PC-9 (cell line): ENCODE data around the gene PLIN1. TPM values are rescaled to one million over a fixed set of nuclear protein-coding genes. Genes with fewer than 3 reads are reported as not detected.

ENCODE experiments used
- BruUV-seq: library from RNA; stranded (reverse); fragments of 400-500 nt; replicated peaks from 2 replicates; lab custom pipeline; 2021; lab: Mats Ljungman, UMichigan
- CTCF ChIA-PET: fragments of 300-600 bp; sonication (Branson Sonifier 250); formaldehyde crosslinking; loops from one replicate; lab custom pipeline; 2022; ENCODE audit warnings: antibody characterized with exemption; lab: Charles Lee
- POLR2A ChIA-PET: fragments of 300-600 bp; sonication (Branson Sonifier 250); formaldehyde crosslinking; loops from one replicate; lab custom pipeline; 2022; ENCODE audit warnings: antibody characterized with exemption; ENCODE audit not compliant: unreplicated experiment; lab: Charles Lee
- DNase-seq, 2 experiments: peaks; one replicate each; pipeline versions ENCODE4 v3.0.0 to v3.0.0-alpha.2; 2015 to 2022; ENCODE audit warnings: mixed read lengths in 1 of 2
- H2AFZ ChIP-seq: fragments of 200-600 bp; sonication (generic); 2 replicates; pipeline ENCODE4 v1.8.1; 2017; ENCODE audit warnings: antibody characterized with exemption
- H3F3A ChIP-seq: fragments of 200-600 bp; sonication (generic); 2 replicates; pipeline ENCODE4 v1.8.1; 2017; ENCODE audit warnings: antibody characterized with exemption, mild to moderate bottlenecking, low read depth; ENCODE audit not compliant: insufficient read depth
- H3K27ac ChIP-seq: fragments of 200-600 bp; sonication (generic); 2 replicates; pipeline ENCODE4 v1.6.1; 2016; ENCODE audit warnings: mixed run types
- H3K27me3 ChIP-seq: fragments of 200-600 bp; sonication (generic); 2 replicates; pipeline ENCODE4 v1.6.1; 2016; ENCODE audit warnings: low read depth, mixed run types; ENCODE audit not compliant: insufficient read depth
- H3K36me3 ChIP-seq: fragments of 200-600 bp; sonication (generic); 2 replicates; pipeline ENCODE4 v1.6.1; 2016; ENCODE audit warnings: low read depth, mixed run types
- H3K4me1 ChIP-seq: fragments of 200-600 bp; sonication (generic); replicated peaks from 2 replicates; pipeline ENCODE4 v1.6.1; 2016; ENCODE audit warnings: mixed run types; ENCODE audit not compliant: insufficient read depth
- H3K4me2 ChIP-seq: fragments of 200-600 bp; sonication (generic); 2 replicates; pipeline ENCODE4 v1.6.1; 2017; ENCODE audit warnings: mixed run types
- H3K4me3 ChIP-seq: fragments of 200-600 bp; sonication (generic); 2 replicates; pipeline ENCODE4 v1.6.1; 2016; ENCODE audit warnings: mixed run types
- H3K79me2 ChIP-seq: fragments of 200-600 bp; sonication (generic); 2 replicates; pipeline ENCODE4 v1.6.1; 2017; ENCODE audit warnings: low read depth, mixed run types
- H3K9me2 ChIP-seq: fragments of 200-600 bp; sonication (generic); 2 replicates; pipeline ENCODE4 v1.8.1; 2017; ENCODE audit warnings: mild to moderate bottlenecking; ENCODE audit not compliant: insufficient read depth
- H3K9me3 ChIP-seq: fragments of 200-600 bp; sonication (generic); 2 replicates; pipeline ENCODE4 v1.8.1; 2016; ENCODE audit warnings: low read depth; ENCODE audit not compliant: insufficient read depth
- H4K20me1 ChIP-seq: fragments of 200-600 bp; sonication (generic); 2 replicates; pipeline ENCODE4 v1.8.1; 2017; ENCODE audit not compliant: insufficient read depth
- EZH2 ChIP-seq: fragments of 200-600 bp; sonication (generic); IDR thresholded peaks from 2 replicates; pipeline ENCODE4 v1.8.0; 2017; ENCODE audit warnings: antibody characterized with exemption, low read depth
- intact Hi-C: fragments of 100-400 bp; cut with micrococcal nuclease; formaldehyde crosslinking; loops from one replicate; pipeline ENCODE4 v1.10.0; 2022; ENCODE audit not compliant: unreplicated experiment
- total RNA-seq: library from RNA; stranded (reverse); gene quantifications from 2 replicates; pipeline ENCODE4 v1.2.3, GENCODE V29; 2021
- TF ChIP-seq, protein P1 (sequence below): fragments of 200-600 bp; sonication (generic); conservative IDR thresholded peaks from 2 replicates; pipeline ENCODE4 v1.6.1; 2017; ENCODE audit warnings: mixed run types, antibody characterized with exemption, mild to moderate bottlenecking, moderate library complexity

Gene PLIN1
- total RNA-seq, 1 experiment from 2014 or later, result 1.0 TPM

DNA sequence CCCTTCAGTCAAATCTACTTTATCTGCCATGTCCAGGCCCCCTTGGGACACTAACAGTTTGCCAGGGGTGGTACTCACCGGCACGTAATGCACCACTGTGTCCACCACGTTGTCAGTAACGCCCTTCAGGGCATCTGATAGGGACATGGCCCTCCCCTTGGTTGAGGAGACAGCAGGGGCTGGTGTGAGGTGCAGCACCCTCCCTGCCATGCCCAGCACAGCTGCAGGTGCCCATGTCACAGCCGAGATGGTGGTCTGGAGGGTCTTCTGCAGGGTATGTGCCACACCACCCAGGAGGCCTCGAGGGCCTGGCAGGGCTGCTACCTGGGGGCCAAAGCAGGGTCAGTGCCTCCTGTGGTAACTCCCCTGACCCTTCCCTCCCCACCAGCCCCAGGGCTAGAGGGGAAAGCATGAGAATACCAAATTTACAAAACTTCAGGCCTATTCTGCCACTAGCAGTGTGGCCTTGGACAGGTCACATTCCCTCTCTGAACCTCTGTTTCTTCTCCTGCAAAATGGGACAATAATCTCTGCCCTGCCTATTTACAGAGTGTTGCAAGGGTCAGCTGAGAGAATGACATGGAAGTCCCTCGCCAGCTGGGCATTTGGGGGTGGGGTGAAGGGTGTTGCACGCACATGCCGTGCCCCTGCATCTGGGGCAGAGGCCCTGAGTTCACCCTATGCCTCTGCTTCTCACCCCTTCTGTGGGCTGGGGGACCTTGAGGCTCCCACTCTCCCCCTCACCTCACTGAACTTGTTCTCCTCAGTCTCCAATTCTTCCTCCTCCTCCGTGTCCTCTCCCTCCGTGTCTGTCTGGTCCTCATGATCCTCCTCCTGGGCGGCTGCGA lies 12.1 kb downstream of the PLIN1 start:
- no peak overlapping the region for H3K4me2 ChIP-seq
- H3K27me3 ChIP-seq, result no peaks in the 10 kb centered on the region
- intact Hi-C loops, result no loop called here
- CTCF ChIA-PET, result no interaction called here
- no peak overlapping the region for H3K27ac ChIP-seq
- no peak for DNase-seq
- H2AFZ ChIP-seq, result no peak overlapping the region
- no peaks in the 10 kb centered on the region for H3K9me2 ChIP-seq
- peaks cover 16% of the 10 kb centered on the region for H3F3A ChIP-seq
- no peaks in the 10 kb centered on the region for H3K36me3 ChIP-seq
- no peaks in the 10 kb centered on the region for H4K20me1 ChIP-seq
- H3K9me3 ChIP-seq, result no peaks in the 10 kb centered on the region
- POLR2A ChIA-PET, result no interaction called here
- H3K4me1 ChIP-seq, result peaks cover 12% of the 10 kb centered on the region
- no peak for TF ChIP-seq EZH2
- TF ChIP-seq, protein P1, sequence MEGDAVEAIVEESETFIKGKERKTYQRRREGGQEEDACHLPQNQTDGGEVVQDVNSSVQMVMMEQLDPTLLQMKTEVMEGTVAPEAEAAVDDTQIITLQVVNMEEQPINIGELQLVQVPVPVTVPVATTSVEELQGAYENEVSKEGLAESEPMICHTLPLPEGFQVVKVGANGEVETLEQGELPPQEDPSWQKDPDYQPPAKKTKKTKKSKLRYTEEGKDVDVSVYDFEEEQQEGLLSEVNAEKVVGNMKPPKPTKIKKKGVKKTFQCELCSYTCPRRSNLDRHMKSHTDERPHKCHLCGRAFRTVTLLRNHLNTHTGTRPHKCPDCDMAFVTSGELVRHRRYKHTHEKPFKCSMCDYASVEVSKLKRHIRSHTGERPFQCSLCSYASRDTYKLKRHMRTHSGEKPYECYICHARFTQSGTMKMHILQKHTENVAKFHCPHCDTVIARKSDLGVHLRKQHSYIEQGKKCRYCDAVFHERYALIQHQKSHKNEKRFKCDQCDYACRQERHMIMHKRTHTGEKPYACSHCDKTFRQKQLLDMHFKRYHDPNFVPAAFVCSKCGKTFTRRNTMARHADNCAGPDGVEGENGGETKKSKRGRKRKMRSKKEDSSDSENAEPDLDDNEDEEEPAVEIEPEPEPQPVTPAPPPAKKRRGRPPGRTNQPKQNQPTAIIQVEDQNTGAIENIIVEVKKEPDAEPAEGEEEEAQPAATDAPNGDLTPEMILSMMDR, result no peak
- BruUV-seq, result no TSS peak
- no peak overlapping the region for H3K4me3 ChIP-seq
- H3K79me2 ChIP-seq, result peaks cover 2% of the 10 kb centered on the region

DNA sequence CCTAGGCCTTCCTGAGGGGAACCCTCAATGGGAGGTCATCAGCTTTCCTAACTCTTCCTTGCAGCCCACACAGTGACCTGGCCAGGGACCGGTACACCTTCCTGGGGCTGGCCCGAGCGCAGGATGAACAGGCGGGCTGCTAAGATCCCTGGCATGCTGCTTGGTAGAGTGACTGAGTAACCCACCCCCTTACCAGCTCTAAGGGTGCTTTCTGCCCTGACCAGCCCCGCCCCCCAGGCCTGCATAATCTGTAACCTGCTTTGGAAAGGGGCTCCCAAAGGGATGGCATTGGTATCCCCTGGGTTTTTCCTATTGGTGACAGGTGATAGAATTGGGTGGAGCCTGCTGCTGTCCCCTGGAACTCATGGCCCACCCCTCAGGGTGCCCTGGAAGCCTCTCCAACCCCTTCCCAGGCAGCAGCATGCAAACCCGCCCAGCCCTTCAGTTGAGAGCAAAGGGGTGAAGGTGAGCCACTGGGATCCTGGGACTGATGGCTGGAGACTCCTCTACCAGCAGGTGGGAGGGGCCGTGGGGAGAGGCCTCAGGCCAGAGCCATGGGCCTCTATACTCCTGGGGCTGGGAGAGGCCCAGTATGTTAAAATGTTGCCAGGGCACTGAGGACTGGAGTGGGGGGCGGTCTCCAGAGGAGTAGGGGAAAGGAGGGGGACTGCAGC lies 12.8 kb downstream of the PLIN1 start:
- Histone ChIP-seq H3K4me2 (peak overlapping the region; percentile 54; the same call in 1 of the 2 replicates), H3K36me3 (no peaks in the 10 kb centered on the region), H3K27ac (no peak overlapping the region), H3K9me3 (no peaks in the 10 kb centered on the region), H3K4me3 (no peak overlapping the region), H3K27me3 (no peaks in the 10 kb centered on the region), H3F3A (peaks cover 17% of the 10 kb centered on the region), H3K4me1 (peaks cover 20% of the 10 kb centered on the region), H3K9me2 (no peaks in the 10 kb centered on the region), H3K79me2 (peaks cover 8% of the 10 kb centered on the region), H2AFZ (0 out of 2 replicates have a peak overlapping the region, but pooled peaks have one; percentile 58), H4K20me1 (no peaks in the 10 kb centered on the region)
- TF ChIP-seq, protein P1, result no peak
- TF ChIP-seq EZH2, result no peak
- intact Hi-C loops, result no loop called here
- no peak for DNase-seq
- CTCF ChIA-PET, result no interaction called here
- no TSS peak for BruUV-seq
- POLR2A ChIA-PET, result no interaction called here

DNA sequence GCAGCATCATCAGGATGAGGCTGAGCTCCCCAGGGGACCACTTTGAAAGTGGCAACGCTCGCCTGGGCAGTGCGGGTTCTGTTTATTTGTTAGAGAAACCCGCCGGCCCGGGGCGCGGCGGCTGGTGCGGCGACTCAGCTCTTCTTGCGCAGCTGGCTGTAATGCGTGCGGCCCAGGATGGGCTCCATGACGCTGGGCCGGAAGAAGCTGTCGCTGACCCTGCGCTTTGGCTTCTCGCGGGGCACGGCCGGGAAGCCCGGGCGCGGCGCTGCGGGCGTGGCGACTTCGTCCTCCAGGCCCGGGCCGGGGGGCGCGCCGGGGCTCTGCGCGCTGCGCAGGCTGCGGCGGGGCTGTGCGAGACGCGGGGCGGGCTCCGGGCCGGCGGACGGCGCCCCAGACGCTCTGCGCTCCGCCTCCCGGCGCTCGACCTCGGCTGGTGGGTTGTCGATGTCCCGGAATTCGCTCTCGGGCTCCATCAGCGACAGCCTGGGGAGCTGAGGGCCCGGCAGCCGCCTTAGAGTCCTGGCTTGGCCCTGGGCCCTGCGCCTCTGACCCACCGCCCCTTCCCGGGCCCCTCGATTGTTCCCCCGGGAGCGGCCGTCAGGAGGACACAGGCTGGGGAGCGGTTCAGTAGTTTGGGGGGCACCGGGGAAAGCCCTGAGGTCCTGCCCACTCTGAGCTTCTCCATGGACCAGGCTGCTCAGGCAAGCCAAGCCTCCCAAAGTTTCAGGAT lies 13.6 kb downstream of the PLIN1 start:
- TF ChIP-seq EZH2, result no peak
- TF ChIP-seq, protein P1, result no peak
- intact Hi-C loops, result no loop called here
- no peaks in the 10 kb centered on the region for H3K9me3 ChIP-seq
- 0 out of 2 replicates have a peak overlapping the region, but pooled peaks have one; percentile 58 for H2AFZ ChIP-seq
- peaks cover 26% of the 10 kb centered on the region for H3K4me1 ChIP-seq
- ChIA-PET POLR2A (no interaction called here), CTCF (interaction anchor here (0.6 to 0.7 kb wide), 3 partner anchors 306 to 870 kb away, joined by 3 read pairs; no protein-coding TSS in a partner anchor)
- H3K4me3 ChIP-seq, result peak overlapping the region; percentile 35; the same call in 1 of the 2 replicates
- H3K9me2 ChIP-seq, result no peaks in the 10 kb centered on the region
- peaks cover 8% of the 10 kb centered on the region for H3K79me2 ChIP-seq
- peaks cover 17% of the 10 kb centered on the region for H3F3A ChIP-seq
- no TSS peak for BruUV-seq
- H3K27me3 ChIP-seq, result no peaks in the 10 kb centered on the region
- no peaks in the 10 kb centered on the region for H4K20me1 ChIP-seq
- H3K27ac ChIP-seq, result no peak overlapping the region
- peak in 1 of 2 experiments; percentile 35 for DNase-seq
- H3K36me3 ChIP-seq, result no peaks in the 10 kb centered on the region
- H3K4me2 ChIP-seq, result peak overlapping the region; percentile 54; the same call in 1 of the 2 replicates
